Measurements from ENCODE around the gene CCL16.
"Not testable (repeated sequence)": the region's sequence is repeated elsewhere in the genome, so short reads cannot be mapped to it uniquely, and the experiment has no call there.

CCL16 gene, protein sequence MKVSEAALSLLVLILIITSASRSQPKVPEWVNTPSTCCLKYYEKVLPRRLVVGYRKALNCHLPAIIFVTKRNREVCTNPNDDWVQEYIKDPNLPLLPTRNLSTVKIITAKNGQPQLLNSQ

DNA sequence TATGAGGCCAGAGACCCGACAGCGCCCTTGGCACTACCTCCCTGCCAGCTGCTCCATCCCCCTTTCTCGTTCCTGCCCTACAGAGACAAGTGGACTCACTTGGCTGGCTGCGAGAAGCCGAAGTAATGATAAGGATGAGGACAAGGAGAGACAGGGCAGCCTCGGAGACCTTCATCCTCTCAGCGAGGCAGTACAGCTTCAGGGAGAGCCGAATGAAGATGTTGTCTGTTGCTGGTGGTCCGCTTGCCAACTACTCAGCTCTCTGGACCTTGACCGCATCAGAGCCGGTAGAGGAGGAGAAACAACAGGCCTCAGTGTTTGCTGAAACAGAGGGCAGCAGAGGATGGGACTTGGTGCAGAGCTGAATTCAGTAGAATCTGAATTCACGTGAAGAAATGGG lies at the start of gene CCL16:
CCL16 (minus strand) TSS at position 252 of the 400 bp plus-strand sequence; CDS start at position 175, 77 bp downstream.
- no peak within 1 kb of the TSS for H3K4me3 ChIP-seq (ENCODE audit: low read length)
- DNase-seq (ENCODE audit: low read depth, low spot score): no peak
- no peak within 1 kb of the TSS for H3K27ac ChIP-seq (ENCODE audit: low read length)
- H3K9me3 ChIP-seq (ENCODE audit: control insufficient read depth, insufficient read depth, low read length): no peaks in the 10 kb centered on the region
- H3K36me3 ChIP-seq (ENCODE audit: control insufficient read depth, insufficient read depth, low read length): no peaks in the 10 kb centered on the region
- no peaks in the 10 kb centered on the region for H3K4me1 ChIP-seq (ENCODE audit: control insufficient read depth, insufficient read depth, low read length)
- H3K27me3 ChIP-seq (ENCODE audit: control insufficient read depth, insufficient read depth, low read length): no peaks in the 10 kb centered on the region
- no CpG with 5 or more reads among the region's 12 CpGs for WGBS (ENCODE audit: insufficient coverage, insufficient read length)

DNA sequence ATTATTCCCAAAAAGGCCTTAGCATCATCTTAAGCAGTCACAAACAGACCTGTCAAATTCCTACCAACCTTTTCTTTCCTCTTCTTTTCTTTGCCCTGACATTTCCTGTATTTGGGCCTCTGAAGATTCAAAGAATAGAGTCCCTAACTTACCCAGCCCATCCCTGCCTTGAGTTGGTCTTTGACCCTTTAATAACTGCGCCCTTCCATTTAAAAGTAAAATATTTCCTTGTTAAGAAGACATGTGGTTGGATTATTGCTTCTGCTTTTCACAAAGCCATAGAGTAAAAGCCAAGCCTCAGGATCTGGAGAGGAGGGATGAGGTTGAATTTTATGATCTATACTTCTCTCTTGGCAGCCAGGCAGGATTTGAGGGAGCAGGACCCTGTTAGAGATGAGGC lies 49.7 kb upstream of the CCL16 start:
- Histone ChIP-seq H3K27ac (ENCODE audit: low read length) (no peak overlapping the region), H3K4me3 (ENCODE audit: low read length) (no peak overlapping the region), H3K36me3 (ENCODE audit: control insufficient read depth, insufficient read depth, low read length) (no peaks in the 10 kb centered on the region), H3K9me3 (ENCODE audit: control insufficient read depth, insufficient read depth, low read length) (no peaks in the 10 kb centered on the region), H3K4me1 (ENCODE audit: control insufficient read depth, insufficient read depth, low read length) (no peaks in the 10 kb centered on the region), H3K27me3 (ENCODE audit: control insufficient read depth, insufficient read depth, low read length) (no peaks in the 10 kb centered on the region)
- no peak for DNase-seq (ENCODE audit: low read depth, low spot score)
- WGBS (ENCODE audit: insufficient coverage, insufficient read length): no CpG with 5 or more reads among the region's 1 CpG

DNA sequence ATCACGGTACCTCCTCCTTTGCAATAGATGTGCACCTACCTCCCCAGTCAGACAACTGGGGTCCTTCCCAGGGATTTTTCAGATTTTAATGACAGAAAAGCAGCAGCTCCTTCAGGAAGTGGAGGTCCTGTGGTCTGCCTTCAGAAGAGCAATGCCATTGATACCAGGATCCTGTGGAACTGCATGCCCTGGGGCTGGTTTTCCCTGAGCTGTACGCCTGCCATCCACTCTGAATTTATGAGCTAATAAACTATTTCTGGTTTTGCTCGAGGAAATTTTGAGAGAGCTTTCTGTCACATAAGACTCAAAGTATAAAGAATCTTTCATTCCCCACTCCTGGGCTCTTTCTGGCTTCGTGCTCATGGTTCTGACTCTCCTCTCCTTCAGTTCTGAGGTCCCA lies 46.5 kb upstream of the CCL16 start:
- H3K4me1 ChIP-seq (ENCODE audit: control insufficient read depth, insufficient read depth, low read length): no peaks in the 10 kb centered on the region
- no peak overlapping the region for H3K27ac ChIP-seq (ENCODE audit: low read length)
- H3K27me3 ChIP-seq (ENCODE audit: control insufficient read depth, insufficient read depth, low read length): no peaks in the 10 kb centered on the region
- H3K9me3 ChIP-seq (ENCODE audit: control insufficient read depth, insufficient read depth, low read length): no peaks in the 10 kb centered on the region
- no peak overlapping the region for H3K4me3 ChIP-seq (ENCODE audit: low read length)
- WGBS (ENCODE audit: insufficient coverage, insufficient read length): no CpG with 5 or more reads among the region's 4 CpGs
- no peaks in the 10 kb centered on the region for H3K36me3 ChIP-seq (ENCODE audit: control insufficient read depth, insufficient read depth, low read length)
- no peak for DNase-seq (ENCODE audit: low read depth, low spot score)

DNA sequence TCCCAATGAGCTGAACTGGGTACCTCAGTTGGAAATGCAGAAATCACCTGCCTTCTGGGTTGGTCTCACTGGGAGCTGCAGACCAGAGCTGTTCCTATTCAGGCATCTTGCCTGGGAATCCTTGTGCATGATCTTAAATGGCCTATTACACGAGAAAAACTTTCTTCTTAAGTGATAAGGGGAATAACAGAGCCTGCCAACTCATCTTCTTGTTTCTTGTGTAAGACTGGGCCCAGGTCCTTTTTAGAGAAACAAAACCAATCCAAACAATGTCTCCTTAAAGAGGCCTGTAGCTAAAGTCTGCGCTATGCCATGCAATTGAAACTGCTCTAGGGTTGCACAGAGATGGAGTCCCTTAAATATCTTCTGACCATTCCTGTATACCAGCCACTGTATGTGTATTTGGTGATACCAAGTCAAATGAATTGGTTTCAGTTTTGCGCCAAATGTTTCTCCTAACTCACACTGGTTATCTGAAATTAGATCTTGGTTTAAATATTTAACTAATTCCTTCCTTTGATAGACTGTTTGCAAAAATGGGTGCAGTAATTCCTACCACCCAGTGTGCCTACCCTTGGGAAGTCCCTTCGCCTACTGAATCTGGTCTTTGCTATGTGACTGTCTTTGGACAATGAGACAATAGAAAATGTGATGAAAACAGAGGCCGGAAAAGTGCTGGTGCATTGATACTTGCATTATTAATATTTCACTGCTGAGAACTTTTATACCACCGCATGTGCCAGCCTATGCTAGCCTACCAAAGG lies 43.0 kb upstream of the CCL16 start:
- no peak for DNase-seq (ENCODE audit: low read depth, low spot score)
- Histone ChIP-seq H3K9me3 (ENCODE audit: control insufficient read depth, insufficient read depth, low read length) (no peaks in the 10 kb centered on the region), H3K27me3 (ENCODE audit: control insufficient read depth, insufficient read depth, low read length) (no peaks in the 10 kb centered on the region), H3K27ac (ENCODE audit: low read length) (no peak overlapping the region), H3K4me1 (ENCODE audit: control insufficient read depth, insufficient read depth, low read length) (no peaks in the 10 kb centered on the region), H3K36me3 (ENCODE audit: control insufficient read depth, insufficient read depth, low read length) (no peaks in the 10 kb centered on the region), H3K4me3 (ENCODE audit: low read length) (no peak overlapping the region)
- no CpG with 5 or more reads among the region's 6 CpGs for WGBS (ENCODE audit: insufficient coverage, insufficient read length)

DNA sequence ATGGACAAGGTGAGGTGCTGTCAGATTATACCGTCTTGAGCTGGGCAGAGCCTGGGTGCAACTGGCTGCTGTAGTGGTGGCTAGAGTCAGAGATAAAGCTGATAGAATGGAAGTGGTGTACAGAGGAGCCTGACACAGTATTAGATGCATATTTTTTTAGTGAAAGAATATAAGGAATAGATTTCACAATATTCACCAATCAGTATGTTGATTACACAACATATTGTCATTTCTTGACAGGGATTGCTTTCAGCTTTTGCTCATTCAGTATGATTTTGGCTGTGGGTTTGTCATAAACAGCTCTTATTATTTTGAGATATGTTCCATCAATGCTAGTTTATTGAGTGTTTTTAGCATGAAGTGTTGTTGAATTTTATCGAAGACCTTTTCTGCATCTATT lies 38.1 kb upstream of the CCL16 start:
- Histone ChIP-seq H3K36me3 (ENCODE audit: control insufficient read depth, insufficient read depth, low read length) (no peaks in the 10 kb centered on the region), H3K27ac (ENCODE audit: low read length) (no peak overlapping the region), H3K4me3 (ENCODE audit: low read length) (no peak overlapping the region), H3K9me3 (ENCODE audit: control insufficient read depth, insufficient read depth, low read length) (no peaks in the 10 kb centered on the region), H3K27me3 (ENCODE audit: control insufficient read depth, insufficient read depth, low read length) (no peaks in the 10 kb centered on the region), H3K4me1 (ENCODE audit: control insufficient read depth, insufficient read depth, low read length) (no peaks in the 10 kb centered on the region)
- no peak for DNase-seq (ENCODE audit: low read depth, low spot score)
- no CpG with 5 or more reads among the region's 2 CpGs for WGBS (ENCODE audit: insufficient coverage, insufficient read length)

DNA sequence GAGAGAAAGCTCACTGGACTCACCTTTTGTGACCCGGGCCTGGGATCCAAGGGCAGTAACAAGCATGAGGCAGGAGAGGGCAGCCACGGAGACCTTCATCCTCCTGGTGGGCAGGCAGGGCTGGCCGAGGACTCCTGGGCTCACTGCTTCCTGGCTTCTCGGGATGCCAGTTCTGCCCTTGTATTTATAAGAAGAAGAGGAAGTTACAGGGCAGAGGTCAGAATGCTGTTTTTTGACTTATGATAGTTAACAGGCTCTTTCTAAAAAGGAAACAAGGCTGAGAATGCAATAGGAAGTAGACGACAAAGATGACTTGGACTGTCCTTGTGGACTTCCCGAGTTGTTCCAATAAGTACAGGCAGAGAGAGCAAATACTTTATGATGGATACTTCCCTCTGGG lies 36.5 kb upstream of the CCL16 start, which contains the start of gene CCL23:
CCL23 (minus strand) TSS at position 174 of the 400 bp plus-strand sequence; CDS start at position 99, 75 bp downstream.
- DNase-seq (ENCODE audit: low read depth, low spot score): no peak

DNA sequence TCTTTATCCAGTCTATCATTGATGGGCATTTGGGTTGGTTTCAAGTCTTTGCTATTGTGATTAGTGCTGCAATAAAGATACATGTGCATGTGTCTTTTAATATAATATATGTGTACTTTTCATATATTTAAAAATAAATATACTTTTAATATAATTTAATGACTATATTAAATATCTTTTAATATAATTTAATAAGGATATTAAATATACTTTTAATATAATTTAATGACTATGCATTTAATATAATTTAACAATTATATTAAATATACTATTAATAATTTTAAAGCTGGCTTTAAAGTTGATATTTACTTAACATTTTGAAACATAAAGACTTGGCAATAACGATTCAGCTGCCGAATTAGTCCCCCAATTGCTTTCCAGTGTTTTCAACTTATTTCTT lies 35.3 kb upstream of the CCL16 start:
- H3K4me3 ChIP-seq (ENCODE audit: low read length): no peak overlapping the region
- H3K9me3 ChIP-seq (ENCODE audit: control insufficient read depth, insufficient read depth, low read length): no peaks in the 10 kb centered on the region
- H3K4me1 ChIP-seq (ENCODE audit: control insufficient read depth, insufficient read depth, low read length): no peaks in the 10 kb centered on the region
- H3K27ac ChIP-seq (ENCODE audit: low read length): no peak overlapping the region
- WGBS (ENCODE audit: insufficient coverage, insufficient read length): no CpG with 5 or more reads among the region's 2 CpGs
- no peaks in the 10 kb centered on the region for H3K36me3 ChIP-seq (ENCODE audit: control insufficient read depth, insufficient read depth, low read length)
- no peaks in the 10 kb centered on the region for H3K27me3 ChIP-seq (ENCODE audit: control insufficient read depth, insufficient read depth, low read length)
- DNase-seq (ENCODE audit: low read depth, low spot score): no peak

More for the DNA sequence above, 36.5 kb upstream of the CCL16 start, which contains the start of gene CCL23:
- no peaks in the 10 kb centered on the region for H3K27me3 ChIP-seq (ENCODE audit: control insufficient read depth, insufficient read depth, low read length)
- H3K36me3 ChIP-seq (ENCODE audit: control insufficient read depth, insufficient read depth, low read length): no peaks in the 10 kb centered on the region
- H3K4me3 ChIP-seq (ENCODE audit: low read length): no peak within 1 kb of the TSS
- no peak within 1 kb of the TSS for H3K27ac ChIP-seq (ENCODE audit: low read length)
- H3K9me3 ChIP-seq (ENCODE audit: control insufficient read depth, insufficient read depth, low read length): no peaks in the 10 kb centered on the region
- no peaks in the 10 kb centered on the region for H3K4me1 ChIP-seq (ENCODE audit: control insufficient read depth, insufficient read depth, low read length)
- WGBS (ENCODE audit: insufficient coverage, insufficient read length): no CpG with 5 or more reads among the region's 6 CpGs

DNA sequence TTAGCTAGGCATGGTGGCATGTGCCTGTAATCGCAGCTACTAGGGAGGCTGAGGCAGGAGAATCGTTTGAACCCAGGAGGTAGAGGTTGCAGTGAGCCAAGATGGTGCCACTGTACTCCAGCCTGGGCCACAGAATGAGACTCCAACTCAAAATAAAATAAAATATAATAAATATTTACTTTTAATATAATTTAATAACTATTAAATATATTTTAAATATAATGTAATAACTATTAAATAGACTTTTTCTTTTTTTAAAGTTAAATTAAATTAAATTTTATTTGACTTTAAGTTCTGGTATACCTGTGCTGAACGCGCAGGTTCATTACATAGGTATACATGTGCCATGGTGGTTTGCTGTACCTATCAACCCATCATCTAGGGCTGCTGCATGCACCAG lies 34.6 kb upstream of the CCL16 start:
- DNase-seq (ENCODE audit: low read depth, low spot score); H3K4me3 ChIP-seq (ENCODE audit: low read length); H3K9me3 ChIP-seq (ENCODE audit: control insufficient read depth, insufficient read depth, low read length); H3K36me3 ChIP-seq (ENCODE audit: control insufficient read depth, insufficient read depth, low read length); H3K27ac ChIP-seq (ENCODE audit: low read length); H3K27me3 ChIP-seq (ENCODE audit: control insufficient read depth, insufficient read depth, low read length); H3K4me1 ChIP-seq (ENCODE audit: control insufficient read depth, insufficient read depth, low read length): not testable (repeated sequence)
- WGBS (ENCODE audit: insufficient coverage, insufficient read length): no CpG with 5 or more reads among the region's 4 CpGs

DNA sequence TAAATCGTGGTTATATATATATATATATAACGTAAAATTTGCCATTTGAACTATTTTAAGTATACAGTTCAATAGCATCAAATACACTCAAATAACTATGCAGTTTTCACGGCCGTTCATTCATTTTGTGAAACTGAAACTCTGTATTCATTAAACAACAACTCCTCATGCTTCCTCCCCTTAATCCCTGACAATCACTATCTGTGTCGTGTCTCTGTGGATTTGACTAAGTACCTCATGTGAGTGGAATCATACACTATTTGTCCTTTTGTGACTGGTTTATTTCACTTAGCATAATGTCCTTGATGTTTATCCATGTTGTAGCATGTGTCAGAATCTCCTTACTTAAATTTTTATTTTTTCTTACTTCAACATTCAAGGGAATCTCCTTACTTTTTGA lies 33.6 kb upstream of the CCL16 start:
- no peaks in the 10 kb centered on the region for H3K27me3 ChIP-seq (ENCODE audit: control insufficient read depth, insufficient read depth, low read length)
- H3K4me1 ChIP-seq (ENCODE audit: control insufficient read depth, insufficient read depth, low read length): no peaks in the 10 kb centered on the region
- H3K9me3 ChIP-seq (ENCODE audit: control insufficient read depth, insufficient read depth, low read length): no peaks in the 10 kb centered on the region
- DNase-seq (ENCODE audit: low read depth, low spot score): no peak
- H3K4me3 ChIP-seq (ENCODE audit: low read length): no peak overlapping the region
- no peak overlapping the region for H3K27ac ChIP-seq (ENCODE audit: low read length)
- no peaks in the 10 kb centered on the region for H3K36me3 ChIP-seq (ENCODE audit: control insufficient read depth, insufficient read depth, low read length)
- WGBS (ENCODE audit: insufficient coverage, insufficient read length): no CpG with 5 or more reads among the region's 5 CpGs

DNA sequence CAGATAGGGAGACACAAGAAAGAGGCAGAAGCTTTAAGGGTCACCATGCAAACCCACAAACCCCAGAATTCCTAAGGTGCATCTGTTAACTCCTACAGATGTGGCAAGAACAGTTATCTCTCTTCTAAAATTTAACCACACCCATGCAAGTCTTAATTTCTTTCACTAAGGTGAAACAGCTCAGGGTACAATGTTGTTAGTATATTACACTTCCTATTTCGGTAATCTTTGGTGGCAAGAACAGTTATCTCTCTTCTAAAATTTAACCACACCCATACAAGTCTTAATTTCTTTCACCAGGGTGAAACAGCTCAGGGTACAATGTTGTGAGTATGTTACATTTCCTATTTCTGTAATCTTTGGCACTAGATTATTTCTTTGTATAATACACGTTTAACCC lies 29.9 kb upstream of the CCL16 start:
- Histone ChIP-seq H3K27me3 (ENCODE audit: control insufficient read depth, insufficient read depth, low read length) (no peaks in the 10 kb centered on the region), H3K4me3 (ENCODE audit: low read length) (no peak overlapping the region), H3K4me1 (ENCODE audit: control insufficient read depth, insufficient read depth, low read length) (no peaks in the 10 kb centered on the region), H3K27ac (ENCODE audit: low read length) (no peak overlapping the region), H3K9me3 (ENCODE audit: control insufficient read depth, insufficient read depth, low read length) (peaks cover 2% of the 10 kb centered on the region; the same call in 1 of the 2 replicates), H3K36me3 (ENCODE audit: control insufficient read depth, insufficient read depth, low read length) (no peaks in the 10 kb centered on the region)
- WGBS (ENCODE audit: insufficient coverage, insufficient read length): no CpG with 5 or more reads among the region's 2 CpGs
- no peak for DNase-seq (ENCODE audit: low read depth, low spot score)

Data from iPS DF 6.9 (cell line).